PC-3 (cell line): Measurements from ENCODE around the gene CBX2. TPM values are rescaled to one million over a fixed set of nuclear protein-coding genes. Genes with fewer than 3 reads are reported as not detected.

Source experiments
- ATAC-seq: fragments of 200-7000 bp; cut with Tn5 transposase; 2 replicates; pipeline ENCODE4 v1.9.1; 2020; ENCODE audit warnings: mild to moderate bottlenecking, moderate library complexity
- Bru-seq: library from RNA; stranded (reverse); fragments of 400-500 nt; gene quantifications from one replicate; lab custom pipeline; 2021; lab: Mats Ljungman, UMichigan
- BruChase-seq, 2 experiments: library from RNA; stranded (reverse); fragments of 400-500 nt; gene quantifications; one replicate each; lab custom pipeline; 2021; lab: Mats Ljungman, UMichigan
- BruUV-seq: library from RNA; stranded (reverse); fragments of 400-500 nt; replicated peaks from 2 replicates; lab custom pipeline; 2021; lab: Mats Ljungman, UMichigan
- CTCF ChIA-PET: fragments of 300-600 bp; sonication (Branson Sonifier 250); formaldehyde crosslinking; loops from one replicate; lab custom pipeline; 2022; ENCODE audit warnings: antibody characterized with exemption; lab: Charles Lee
- POLR2A ChIA-PET: fragments of 300-600 bp; sonication (Branson Sonifier 250); formaldehyde crosslinking; loops from one replicate; lab custom pipeline; 2022; ENCODE audit warnings: antibody characterized with exemption; ENCODE audit not compliant: unreplicated experiment; lab: Charles Lee
- DNase-seq: peaks from one replicate; pipeline ENCODE4 v3.0.0-alpha.2; 2015
- H2AFZ ChIP-seq: fragments of 300-600 bp; sonication (generic); 2 replicates; pipeline ENCODE4 v1.6.0; 2016; ENCODE audit warnings: antibody characterized with exemption, low read length
- H3F3A ChIP-seq: fragments of 300-600 bp; sonication (generic); one replicate; pipeline ENCODE4 v1.6.0; 2017; ENCODE audit warnings: antibody characterized with exemption, low read length, control low read depth, mild to moderate bottlenecking; ENCODE audit not compliant: unreplicated experiment
- H3K27ac ChIP-seq: fragments of 300-600 bp; sonication (generic); 2 replicates; pipeline ENCODE4 v1.5.1; 2016; ENCODE audit warnings: mild to moderate bottlenecking, low read length
- H3K27me3 ChIP-seq: fragments of 300-600 bp; sonication (generic); 2 replicates; pipeline ENCODE4 v1.6.1; 2016; ENCODE audit warnings: low read length, mixed read lengths
- H3K36me3 ChIP-seq: fragments of 300-600 bp; sonication (generic); 2 replicates; pipeline ENCODE4 v1.6.1; 2016; ENCODE audit warnings: low read depth, mixed run types, low read length, mixed read lengths
- H3K4me1 ChIP-seq: fragments of 300-600 bp; sonication (generic); 2 replicates; pipeline ENCODE4 v1.5.1; 2016; ENCODE audit warnings: low read length; ENCODE audit not compliant: insufficient read depth
- H3K4me2 ChIP-seq: fragments of 300-600 bp; sonication (generic); 2 replicates; pipeline ENCODE4 v1.6.0; 2016; ENCODE audit warnings: low read length
- H3K4me3 ChIP-seq: fragments of 300-600 bp; sonication (generic); 2 replicates; pipeline ENCODE4 v1.5.1; 2016; ENCODE audit warnings: mild to moderate bottlenecking, low read length, mixed read lengths
- H3K79me2 ChIP-seq: fragments of 300-600 bp; sonication (generic); 2 replicates; pipeline ENCODE4 v1.6.1; 2017; ENCODE audit warnings: low read length, mixed read lengths
- H3K9ac ChIP-seq: fragments of 300-600 bp; sonication (generic); 2 replicates; pipeline ENCODE4 v1.6.0; 2016; ENCODE audit warnings: mild to moderate bottlenecking, low read length
- H3K9me2 ChIP-seq: fragments of 300-600 bp; sonication (generic); replicated peaks from 2 replicates; pipeline ENCODE4 v1.6.1; 2016; ENCODE audit warnings: mixed run types, low read length, mixed read lengths
- H3K9me3 ChIP-seq: fragments of 300-600 bp; sonication (generic); 2 replicates; pipeline ENCODE4 v1.6.1; 2016; ENCODE audit warnings: low read length, mixed read lengths
- H4K20me1 ChIP-seq: fragments of 300-600 bp; sonication (generic); 2 replicates; pipeline ENCODE4 v1.6.1; 2016; ENCODE audit warnings: low read length, mixed read lengths
- EZH2 ChIP-seq: fragments of 300-600 bp; sonication (generic); IDR thresholded peaks from one replicate; pipeline ENCODE4 v1.6.1; 2017; ENCODE audit warnings: antibody characterized with exemption, mild to moderate bottlenecking, low read length; ENCODE audit not compliant: unreplicated experiment
- EZH2phosphoT487 ChIP-seq: fragments of 300-600 bp; sonication (generic); IDR thresholded peaks from 2 replicates; pipeline ENCODE4 v1.6.1; 2018; ENCODE audit warnings: mild to moderate bottlenecking, antibody characterized with exemption, low read length, borderline replicate concordance
- intact Hi-C: fragments of 100-400 bp; cut with micrococcal nuclease; formaldehyde crosslinking; loops from 2 replicates; pipeline ENCODE4 v1.9.0; 2023
- long read RNA-seq: library from polyadenylated mRNA; unstranded; transcript quantifications from one replicate; pipeline ENCODE4 v2.0.0, GENCODE V29; 2021; ENCODE audit not compliant: unreplicated experiment
- total RNA-seq: library from RNA; depleted of rRNA; stranded (reverse); fragments of >200 nt; gene quantifications from 2 replicates; pipeline ENCODE4 v1.2.3, GENCODE V29; 2014; rRNA removed
- TF ChIP-seq, protein P1 (sequence below): fragments of 300-600 bp; sonication (generic); conservative IDR thresholded peaks from 2 replicates; pipeline ENCODE4 v1.5.1; 2017; ENCODE audit warnings: antibody characterized with exemption, low read depth, mild to moderate bottlenecking, low read length

Gene CBX2
- total RNA-seq, result 39.2 and 43.9 TPM in 2 replicates
- Bru-seq, nascent RNA, result percentile 73 among the genes with signal in this experiment
- percentile 77 among the genes with signal in this experiment for BruChase-seq, experiment 1, labeled RNA remaining after a 6-hour chase
- percentile 81 among the genes with signal in this experiment for BruChase-seq, experiment 2, labeled RNA remaining after a 2-hour chase
- long read RNA-seq, full-length matches to known transcripts, result 24 of 83 reads
- long read RNA-seq, partial matches to known transcripts, result 50 of 83 reads
- long read RNA-seq, other reads (novel, unspliced or antisense), result 9 of 83 reads

GRCh38 chr17:79777894-79778503 lies at the start of gene CBX2:
CBX2 (plus strand) TSS chr17:79778148; CDS start chr17:79778236, 88 bp downstream.
- Histone ChIP-seq H3K36me3 (peaks cover 22% of the 10 kb centered on the region; the same call in 1 of the 2 replicates), H3K27ac (peak within 1 kb of the TSS; percentile 17; the same call in 1 of the 2 replicates), H3K79me2 (peaks cover 34% of the 10 kb centered on the region), H3K4me3 (peak within 1 kb of the TSS; percentile 92), H4K20me1 (peaks cover 10% of the 10 kb centered on the region; the same call in 1 of the 2 replicates), H3K9ac (peak within 1 kb of the TSS; percentile 53), H3K9me3 (no peaks in the 10 kb centered on the region), H3K9me2 (no peaks in the 10 kb centered on the region), H3K27me3 (no peaks in the 10 kb centered on the region), H3F3A (no peaks in the 10 kb centered on the region), H3K4me1 (peaks cover 33% of the 10 kb centered on the region), H3K4me2 (peak within 1 kb of the TSS; percentile 96), H2AFZ (peak within 1 kb of the TSS; percentile 80)
- intact Hi-C loops, result loop anchor here (1.0 to 2.0 kb wide), 2 partner anchors 19 to 27 kb away; partner anchors contain the start of gene CBX8
- BruUV-seq, result no TSS peak
- DNase-seq, result peak; percentile 78
- POLR2A ChIA-PET, result interaction anchor here (0.6 kb wide), 1 partner anchor 69 kb away, joined by 3 read pairs; no protein-coding TSS in a partner anchor
- ATAC-seq, result peak; percentile 67
- CTCF ChIA-PET, result no interaction called here
- TF ChIP-seq EZH2phosphoT487 (peak; percentile 59; the same call in 1 of the 2 replicates), EZH2 (no peak)
- TF ChIP-seq, protein P1, sequence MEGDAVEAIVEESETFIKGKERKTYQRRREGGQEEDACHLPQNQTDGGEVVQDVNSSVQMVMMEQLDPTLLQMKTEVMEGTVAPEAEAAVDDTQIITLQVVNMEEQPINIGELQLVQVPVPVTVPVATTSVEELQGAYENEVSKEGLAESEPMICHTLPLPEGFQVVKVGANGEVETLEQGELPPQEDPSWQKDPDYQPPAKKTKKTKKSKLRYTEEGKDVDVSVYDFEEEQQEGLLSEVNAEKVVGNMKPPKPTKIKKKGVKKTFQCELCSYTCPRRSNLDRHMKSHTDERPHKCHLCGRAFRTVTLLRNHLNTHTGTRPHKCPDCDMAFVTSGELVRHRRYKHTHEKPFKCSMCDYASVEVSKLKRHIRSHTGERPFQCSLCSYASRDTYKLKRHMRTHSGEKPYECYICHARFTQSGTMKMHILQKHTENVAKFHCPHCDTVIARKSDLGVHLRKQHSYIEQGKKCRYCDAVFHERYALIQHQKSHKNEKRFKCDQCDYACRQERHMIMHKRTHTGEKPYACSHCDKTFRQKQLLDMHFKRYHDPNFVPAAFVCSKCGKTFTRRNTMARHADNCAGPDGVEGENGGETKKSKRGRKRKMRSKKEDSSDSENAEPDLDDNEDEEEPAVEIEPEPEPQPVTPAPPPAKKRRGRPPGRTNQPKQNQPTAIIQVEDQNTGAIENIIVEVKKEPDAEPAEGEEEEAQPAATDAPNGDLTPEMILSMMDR, result no peak

DNA sequence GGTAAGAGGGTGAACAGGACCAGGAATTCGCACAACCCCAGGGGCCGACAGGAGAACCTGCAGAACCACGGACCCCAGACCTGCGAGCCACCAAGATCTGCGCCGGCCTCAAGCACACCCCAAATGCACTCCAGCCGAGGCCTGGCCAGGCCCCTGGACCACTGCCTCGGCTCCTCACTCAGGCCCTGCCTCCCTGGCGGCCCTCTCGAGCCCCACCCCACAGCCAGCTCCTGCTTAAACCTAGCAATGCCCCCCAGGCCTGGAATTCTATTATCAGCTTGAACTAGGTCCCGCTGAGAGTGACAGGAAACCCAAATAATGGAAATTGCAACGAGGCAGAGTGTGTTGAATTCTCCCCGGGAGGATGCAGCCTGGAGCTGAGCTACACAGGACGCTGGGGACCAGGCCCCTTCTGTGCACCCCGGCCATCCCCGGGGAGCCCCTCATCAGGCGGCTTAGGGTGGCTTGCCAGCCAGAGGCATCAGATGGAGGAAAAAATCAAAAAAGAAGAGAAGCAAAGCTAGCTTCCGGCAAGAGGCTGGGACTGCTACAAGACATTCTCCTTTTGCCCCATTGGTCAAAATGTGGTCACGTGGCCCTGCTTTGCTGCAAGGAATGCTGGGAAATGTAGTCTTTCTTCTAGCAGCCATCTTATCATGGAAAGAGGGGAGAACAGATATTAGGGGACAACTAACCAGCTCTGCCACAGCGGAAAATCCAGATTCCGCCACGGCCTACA lies 49.6 kb upstream of the CBX2 start:
- H3K9me2 ChIP-seq, result no peaks in the 10 kb centered on the region
- H3K4me3 ChIP-seq, result no peak overlapping the region
- no peaks in the 10 kb centered on the region for H4K20me1 ChIP-seq
- peak overlapping the region; percentile 21; the same call in 1 of the 2 replicates for H3K4me2 ChIP-seq
- POLR2A ChIA-PET, result no interaction called here
- no peak overlapping the region for H3K9ac ChIP-seq
- no peaks in the 10 kb centered on the region for H3K9me3 ChIP-seq
- H3K36me3 ChIP-seq, result no peaks in the 10 kb centered on the region
- no peak overlapping the region for H3K27ac ChIP-seq
- CTCF ChIA-PET, result interaction anchor here (0.6 kb wide), 1 partner anchor 109 kb away, joined by 9 read pairs; no protein-coding TSS in a partner anchor
- peak; percentile 93 for DNase-seq
- no peaks in the 10 kb centered on the region for H3K4me1 ChIP-seq
- intact Hi-C loops, result no loop called here
- no TSS peak for BruUV-seq
- H3K27me3 ChIP-seq, result no peaks in the 10 kb centered on the region
- H2AFZ ChIP-seq, result peak overlapping the region; percentile 87
- TF ChIP-seq EZH2phosphoT487 (no peak), EZH2 (no peak)
- TF ChIP-seq, protein P1, result no peak
- no peaks in the 10 kb centered on the region for H3K79me2 ChIP-seq
- ATAC-seq, result peak; percentile 79
- no peaks in the 10 kb centered on the region for H3F3A ChIP-seq
